HepG2 (cell line): ENCODE measurements around the gene PPARA. TPM values are rescaled to one million over a fixed set of nuclear protein-coding genes. Genes with fewer than 3 reads are reported as not detected.

Experiments used
- ARNT2 ChIP-seq: sonication (generic); formaldehyde crosslinking; IDR thresholded peaks from 2 replicates; pipeline ENCODE4 v1.8.0; 2022; ENCODE audit warnings: mild to moderate bottlenecking, low read depth, missing genetic modification reagents, moderate library complexity
- GTF2F1 ChIP-seq: fragments of 150-350 bp; IDR thresholded peaks from 2 replicates; pipeline ENCODE4 v1.6.1; 2014; ENCODE audit warnings: low read length
- GTF3A ChIP-seq: sonication (generic); formaldehyde crosslinking; conservative IDR thresholded peaks from 2 replicates; pipeline ENCODE4 v1.4.0; 2020; ENCODE audit warnings: mild to moderate bottlenecking, missing genetic modification reagents
- HCFC1 ChIP-seq: fragments of 150-350 bp; IDR thresholded peaks from 2 replicates; pipeline ENCODE4 v1.6.1; 2014; ENCODE audit warnings: low read depth, low read length
- HNF4A ChIP-seq: sonication (generic); formaldehyde crosslinking; IDR thresholded peaks from 2 replicates; pipeline ENCODE4 v1.4.0; 2020; ENCODE audit warnings: missing genetic modification reagents
- KDM5A ChIP-seq: fragments of 200-600 bp; sonication (generic); IDR thresholded peaks from 2 replicates; pipeline ENCODE4 v1.7.0; 2018; ENCODE audit warnings: antibody characterized with exemption, mild to moderate bottlenecking, low read length, borderline replicate concordance
- RAD51 ChIP-seq: fragments of 450-650 bp; IDR thresholded peaks from 2 replicates; pipeline ENCODE4 v1.6.1; 2016; ENCODE audit warnings: borderline replicate concordance
- RBFOX2 ChIP-seq: fragments of 200-400 bp; formaldehyde crosslinking; IDR thresholded peaks from 2 replicates; pipeline ENCODE4 v1.6.1; 2017; ENCODE audit warnings: low read depth, mild to moderate bottlenecking, low read length
- SPEN ChIP-seq: sonication (generic); formaldehyde crosslinking; IDR thresholded peaks from 2 replicates; pipeline ENCODE4 v1.5.1; 2020; ENCODE audit warnings: low read depth, mild to moderate bottlenecking, missing genetic modification reagents
- XBP1 ChIP-seq: sonication (generic); formaldehyde crosslinking; IDR thresholded peaks from 2 replicates; pipeline ENCODE4 v1.5.0; 2020; ENCODE audit warnings: missing genetic modification reagents
- ZFAT ChIP-seq: sonication (generic); formaldehyde crosslinking; conservative IDR thresholded peaks from 2 replicates; pipeline ENCODE4 v1.8.1; 2023; ENCODE audit warnings: missing genetic modification reagents, inconsistent platforms
- ZNF354B ChIP-seq: sonication (generic); formaldehyde crosslinking; IDR thresholded peaks from 2 replicates; pipeline ENCODE4 v1.8.0; 2022; ENCODE audit warnings: mild to moderate bottlenecking, missing genetic modification reagents
- ZNF615 ChIP-seq: sonication (generic); formaldehyde crosslinking; IDR thresholded peaks from 2 replicates; pipeline ENCODE4 v1.5.0; 2020; ENCODE audit warnings: mild to moderate bottlenecking, missing genetic modification reagents, borderline replicate concordance
- ZNF792 ChIP-seq: IDR thresholded peaks from 2 replicates; pipeline ENCODE4 v1.6.1; 2016
- polyA plus RNA-seq, 8 experiments: library from polyadenylated mRNA; depleted of rRNA in 3 of 8; stranded (reverse) in 7 of 8; unstranded in 1 of 8; fragments of >200 nt; fragmentation: Illumina TruSeq in 4 of 8; extraction: Trizol in 4 of 8; gene quantifications; 2 replicates each; pipeline versions ENCODE4 v1.2.1 to v1.2.3, GENCODE V29; 2011 to 2016; ENCODE audit warnings: low read depth in 4 of 8, missing spikeins in 1 of 8, mixed read lengths in 1 of 8; ENCODE audit not compliant: insufficient read depth in 1 of 8
- total RNA-seq, 5 experiments: library from RNA; depleted of rRNA; stranded (reverse); fragments of >200 nt; fragmentation: Illumina TruSeq; extraction: Trizol; gene quantifications; 2 replicates each; pipeline ENCODE4 v1.2.3, GENCODE V29; 2016; ENCODE audit warnings: low read depth in 1 of 5
- TF ChIP-seq, protein P1 (sequence below): sonication (generic); formaldehyde crosslinking; IDR thresholded peaks from 2 replicates; pipeline ENCODE4 v1.9.0; 2021; ENCODE audit warnings: missing genetic modification reagents, mild to moderate bottlenecking, borderline replicate concordance
- TF ChIP-seq, protein P2 (sequence below): sonication (generic); formaldehyde crosslinking; IDR thresholded peaks from 2 replicates; pipeline ENCODE4 v1.4.0; 2020; ENCODE audit warnings: missing genetic modification reagents; ENCODE audit errors: not compliant biosample characterization
- TF ChIP-seq, protein P3 (sequence below): sonication (generic); formaldehyde crosslinking; IDR thresholded peaks from 2 replicates; pipeline ENCODE4 v1.4.0; 2020; ENCODE audit warnings: missing genetic modification reagents
- TF ChIP-seq, protein P4 (sequence below): sonication (generic); formaldehyde crosslinking; IDR thresholded peaks from 2 replicates; pipeline ENCODE4 v1.8.1; 2023; ENCODE audit warnings: mild to moderate bottlenecking, missing genetic modification reagents
- TF ChIP-seq, protein P5 (sequence below): sonication (generic); formaldehyde crosslinking; conservative IDR thresholded peaks from 2 replicates; pipeline ENCODE4 v1.8.0; 2022; ENCODE audit warnings: mild to moderate bottlenecking, moderate library complexity, missing genetic modification reagents

PPARA gene
- total and polyA plus RNA-seq, 2 of the 13 experiments (the other 11 are each of a cell fraction or from before 2014, with no cell fraction given), result 18.2 to 24.7 TPM

DNA sequence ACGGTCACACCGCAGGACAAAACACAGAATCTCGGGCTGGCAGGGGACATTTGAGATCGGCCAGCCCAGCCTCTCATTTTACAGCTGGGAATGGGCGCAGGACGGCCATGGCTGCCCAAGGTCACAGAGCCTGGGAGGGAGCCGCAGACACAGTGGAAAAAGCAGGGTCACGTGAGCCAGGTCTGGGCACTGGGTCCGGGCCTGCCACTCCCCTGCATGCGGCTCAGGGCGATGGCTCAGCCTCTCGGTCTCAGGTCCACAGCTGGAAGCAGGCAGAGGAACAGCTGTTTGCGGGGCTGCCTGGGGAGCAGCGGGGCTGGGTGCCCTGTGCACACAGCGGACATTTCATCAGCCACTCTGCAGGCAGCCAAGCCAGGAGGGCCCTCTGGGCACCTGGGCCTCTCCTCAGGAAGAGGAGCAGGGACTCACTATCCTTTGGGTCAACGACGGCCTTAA is 10.4 kb upstream of the PPARA start (continued):
- TF ChIP-seq, protein P1, sequence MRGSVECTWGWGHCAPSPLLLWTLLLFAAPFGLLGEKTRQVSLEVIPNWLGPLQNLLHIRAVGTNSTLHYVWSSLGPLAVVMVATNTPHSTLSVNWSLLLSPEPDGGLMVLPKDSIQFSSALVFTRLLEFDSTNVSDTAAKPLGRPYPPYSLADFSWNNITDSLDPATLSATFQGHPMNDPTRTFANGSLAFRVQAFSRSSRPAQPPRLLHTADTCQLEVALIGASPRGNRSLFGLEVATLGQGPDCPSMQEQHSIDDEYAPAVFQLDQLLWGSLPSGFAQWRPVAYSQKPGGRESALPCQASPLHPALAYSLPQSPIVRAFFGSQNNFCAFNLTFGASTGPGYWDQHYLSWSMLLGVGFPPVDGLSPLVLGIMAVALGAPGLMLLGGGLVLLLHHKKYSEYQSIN, result no peak
- TF ChIP-seq HNF4A (CRISPR knock-in tag) (peak; percentile 44; the same call in 1 of the 2 replicates), XBP1 (CRISPR knock-in tag) (no peak), HCFC1 (no peak), GTF3A (CRISPR knock-in tag) (no peak), SPEN (peak; percentile 38; the same call in 1 of the 2 replicates), ZNF615 (CRISPR knock-in tag) (no peak), ZNF354B (no peak), GTF2F1 (no peak), KDM5A (no peak), RBFOX2 (peak; percentile 71), ARNT2 (CRISPR knock-in tag) (0 out of 2 replicates have a peak, but pooled peaks have one; percentile 28), ZNF792 (CRISPR knock-in tag) (no peak), RAD51 (no peak), ZFAT (CRISPR knock-in tag) (no peak)
- TF ChIP-seq, protein P2, sequence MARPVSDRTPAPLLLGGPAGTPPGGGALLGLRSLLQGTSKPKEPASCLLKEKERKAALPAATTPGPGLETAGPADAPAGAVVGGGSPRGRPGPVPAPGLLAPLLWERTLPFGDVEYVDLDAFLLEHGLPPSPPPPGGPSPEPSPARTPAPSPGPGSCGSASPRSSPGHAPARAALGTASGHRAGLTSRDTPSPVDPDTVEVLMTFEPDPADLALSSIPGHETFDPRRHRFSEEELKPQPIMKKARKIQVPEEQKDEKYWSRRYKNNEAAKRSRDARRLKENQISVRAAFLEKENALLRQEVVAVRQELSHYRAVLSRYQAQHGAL (CRISPR knock-in tag), result peak; percentile 78
- TF ChIP-seq, protein P3, sequence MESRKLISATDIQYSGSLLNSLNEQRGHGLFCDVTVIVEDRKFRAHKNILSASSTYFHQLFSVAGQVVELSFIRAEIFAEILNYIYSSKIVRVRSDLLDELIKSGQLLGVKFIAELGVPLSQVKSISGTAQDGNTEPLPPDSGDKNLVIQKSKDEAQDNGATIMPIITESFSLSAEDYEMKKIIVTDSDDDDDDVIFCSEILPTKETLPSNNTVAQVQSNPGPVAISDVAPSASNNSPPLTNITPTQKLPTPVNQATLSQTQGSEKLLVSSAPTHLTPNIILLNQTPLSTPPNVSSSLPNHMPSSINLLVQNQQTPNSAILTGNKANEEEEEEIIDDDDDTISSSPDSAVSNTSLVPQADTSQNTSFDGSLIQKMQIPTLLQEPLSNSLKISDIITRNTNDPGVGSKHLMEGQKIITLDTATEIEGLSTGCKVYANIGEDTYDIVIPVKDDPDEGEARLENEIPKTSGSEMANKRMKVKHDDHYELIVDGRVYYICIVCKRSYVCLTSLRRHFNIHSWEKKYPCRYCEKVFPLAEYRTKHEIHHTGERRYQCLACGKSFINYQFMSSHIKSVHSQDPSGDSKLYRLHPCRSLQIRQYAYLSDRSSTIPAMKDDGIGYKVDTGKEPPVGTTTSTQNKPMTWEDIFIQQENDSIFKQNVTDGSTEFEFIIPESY (CRISPR knock-in tag), result peak; percentile 35; the same call in 1 of the 2 replicates
- TF ChIP-seq, protein P4, sequence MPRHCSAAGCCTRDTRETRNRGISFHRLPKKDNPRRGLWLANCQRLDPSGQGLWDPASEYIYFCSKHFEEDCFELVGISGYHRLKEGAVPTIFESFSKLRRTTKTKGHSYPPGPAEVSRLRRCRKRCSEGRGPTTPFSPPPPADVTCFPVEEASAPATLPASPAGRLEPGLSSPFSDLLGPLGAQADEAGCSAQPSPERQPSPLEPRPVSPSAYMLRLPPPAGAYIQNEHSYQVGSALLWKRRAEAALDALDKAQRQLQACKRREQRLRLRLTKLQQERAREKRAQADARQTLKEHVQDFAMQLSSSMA (CRISPR knock-in tag), result no peak
- TF ChIP-seq, protein P5, sequence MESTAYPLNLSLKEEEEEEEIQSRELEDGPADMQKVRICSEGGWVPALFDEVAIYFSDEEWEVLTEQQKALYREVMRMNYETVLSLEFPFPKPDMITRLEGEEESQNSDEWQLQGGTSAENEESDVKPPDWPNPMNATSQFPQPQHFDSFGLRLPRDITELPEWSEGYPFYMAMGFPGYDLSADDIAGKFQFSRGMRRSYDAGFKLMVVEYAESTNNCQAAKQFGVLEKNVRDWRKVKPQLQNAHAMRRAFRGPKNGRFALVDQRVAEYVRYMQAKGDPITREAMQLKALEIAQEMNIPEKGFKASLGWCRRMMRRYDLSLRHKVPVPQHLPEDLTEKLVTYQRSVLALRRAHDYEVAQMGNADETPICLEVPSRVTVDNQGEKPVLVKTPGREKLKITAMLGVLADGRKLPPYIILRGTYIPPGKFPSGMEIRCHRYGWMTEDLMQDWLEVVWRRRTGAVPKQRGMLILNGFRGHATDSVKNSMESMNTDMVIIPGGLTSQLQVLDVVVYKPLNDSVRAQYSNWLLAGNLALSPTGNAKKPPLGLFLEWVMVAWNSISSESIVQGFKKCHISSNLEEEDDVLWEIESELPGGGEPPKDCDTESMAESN (CRISPR knock-in tag), result 0 out of 2 replicates have a peak, but pooled peaks have one; percentile 23
